Skeletal muscle satellite cell (primary cell): Measurements from ENCODE around the gene COL5A3. TPM values are rescaled to one million over a fixed set of nuclear protein-coding genes. Genes with fewer than 3 reads are reported as not detected.

Source experiments
- H3K27me3 ChIP-seq: 2 replicates; pipeline ENCODE4 v1.7.0; 2013; ENCODE audit warnings: low read length; ENCODE audit not compliant: control insufficient read depth, insufficient read depth
- H3K36me3 ChIP-seq: 2 replicates; pipeline ENCODE4 v1.7.0; 2013; ENCODE audit warnings: mild to moderate bottlenecking, control low read depth, low read length; ENCODE audit not compliant: insufficient read depth
- H3K4me1 ChIP-seq: 2 replicates; pipeline ENCODE4 v1.7.0; 2013; ENCODE audit warnings: low read length; ENCODE audit not compliant: control insufficient read depth, insufficient read depth
- H3K4me2 ChIP-seq: 2 replicates; pipeline ENCODE4 v1.7.0; 2013; ENCODE audit warnings: mild to moderate bottlenecking, low read length
- H3K4me3 ChIP-seq: 2 replicates; pipeline ENCODE4 v1.7.0; 2013; ENCODE audit warnings: low read length
- H3K9ac ChIP-seq: 2 replicates; pipeline ENCODE4 v1.7.0; 2013; ENCODE audit warnings: mild to moderate bottlenecking, low read depth, low read length, moderate library complexity
- H3K9me3 ChIP-seq: replicated peaks from 2 replicates; pipeline ENCODE4 v1.7.0; 2013; ENCODE audit warnings: mild to moderate bottlenecking, control low read depth, low read length
- total RNA-seq: library from RNA; depleted of rRNA; stranded (reverse); fragments of >200 nt; gene quantifications from 2 replicates; pipeline ENCODE4 v1.2.3, GENCODE V29; 2012; rRNA removed

COL5A3 gene
- total RNA-seq, result 11.4 and 37.4 TPM in 2 replicates

DNA sequence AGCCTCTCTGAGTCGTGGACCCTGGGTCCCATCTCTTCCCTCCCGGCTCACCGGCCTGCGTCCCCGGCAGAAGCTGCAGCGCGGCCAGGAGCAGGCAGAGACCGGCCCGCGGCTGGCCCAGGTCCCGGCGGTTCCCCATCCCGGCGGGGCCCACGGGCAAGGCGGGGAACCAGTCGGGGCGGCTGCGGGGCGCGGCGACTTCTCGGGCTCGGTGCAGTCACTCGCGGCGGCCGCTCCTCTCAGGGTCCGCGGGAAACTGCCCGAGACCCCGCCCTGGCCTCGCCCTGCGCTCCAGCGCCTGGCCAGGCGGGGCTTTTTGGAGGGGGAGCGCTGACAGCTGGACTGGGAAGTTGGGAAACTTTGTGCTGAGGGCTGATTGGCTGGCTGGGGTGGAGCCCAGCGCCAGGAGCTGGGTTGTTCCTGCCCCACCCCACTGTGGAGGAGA lies at the start of gene COL5A3:
TSS of gene COL5A3 (minus strand) at position 258 of the 445 bp plus-strand sequence. CDS start at position 139, 119 bp downstream.
- H3K4me3 ChIP-seq, result peak within 1 kb of the TSS; percentile 63

DNA sequence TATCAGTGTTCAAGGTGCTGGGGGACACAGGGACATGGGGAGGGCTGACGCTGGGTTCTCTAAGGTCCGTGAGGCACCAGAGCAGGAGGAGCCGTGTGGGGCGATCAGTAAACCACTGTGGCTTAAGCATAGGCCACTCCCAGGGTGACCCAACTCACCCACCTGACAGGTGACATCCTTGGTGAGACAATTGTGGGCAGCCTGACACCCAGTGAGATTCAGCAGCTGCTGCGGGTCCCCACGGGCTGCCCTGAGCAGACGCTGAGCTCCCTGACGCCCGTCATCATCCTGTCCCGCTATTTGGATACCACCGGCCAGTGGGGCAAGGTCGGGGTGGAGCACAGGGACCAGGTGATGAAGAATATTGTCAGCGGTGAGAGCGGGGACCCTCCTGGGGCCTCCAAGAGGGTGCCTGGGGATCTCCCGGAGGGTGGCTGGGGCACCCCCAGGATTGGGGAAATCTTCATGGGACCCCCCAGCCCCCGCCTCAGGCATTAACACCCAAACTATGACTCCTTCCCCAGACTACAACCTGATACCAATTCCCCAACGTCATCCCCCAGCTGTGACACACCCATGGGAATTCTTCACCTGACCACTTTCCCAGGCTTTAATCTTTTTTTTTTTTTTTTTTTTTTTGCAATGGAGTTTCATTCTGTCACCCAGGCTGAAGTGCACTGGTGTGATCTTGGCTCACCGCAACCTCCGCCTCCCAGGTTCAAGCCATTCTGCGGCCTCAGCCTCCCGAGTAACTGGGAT lies 42.5 kb upstream of the COL5A3 start:
- H3K27me3 ChIP-seq, result peaks cover 8% of the 10 kb centered on the region
- H3K4me1 ChIP-seq, result no peaks in the 10 kb centered on the region
- H3K36me3 ChIP-seq, result no peaks in the 10 kb centered on the region
- H3K9me3 ChIP-seq, result no peaks in the 10 kb centered on the region
- no peak overlapping the region for H3K4me3 ChIP-seq
- no peak overlapping the region for H3K9ac ChIP-seq
- no peak overlapping the region for H3K4me2 ChIP-seq

More for the DNA sequence above, at the start of gene COL5A3:
- no peaks in the 10 kb centered on the region for H3K9me3 ChIP-seq
- peaks cover 29% of the 10 kb centered on the region for H3K4me1 ChIP-seq
- peaks cover 39% of the 10 kb centered on the region for H3K27me3 ChIP-seq
- H3K9ac ChIP-seq, result peak within 1 kb of the TSS; percentile 50
- H3K36me3 ChIP-seq, result no peaks in the 10 kb centered on the region
- peak within 1 kb of the TSS; percentile 76 for H3K4me2 ChIP-seq

DNA sequence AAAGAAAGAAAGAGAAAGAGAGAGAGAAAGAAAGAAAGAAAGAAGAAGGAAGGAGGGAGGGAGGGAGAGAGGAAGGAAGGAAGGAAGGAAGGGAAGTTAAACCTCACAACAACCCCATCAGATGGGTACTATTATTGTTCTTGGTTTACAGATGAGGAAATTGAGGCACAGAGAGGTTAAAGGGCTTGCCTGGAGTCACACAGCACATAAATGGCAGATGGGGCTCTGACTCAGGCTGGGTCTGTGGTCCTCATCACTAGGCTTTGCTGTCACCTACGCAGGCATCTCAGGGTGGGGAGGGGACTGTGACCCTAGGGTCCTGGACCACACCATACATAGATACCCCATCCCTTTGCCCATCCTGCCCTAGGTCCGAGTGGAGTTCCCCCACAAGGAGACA lies 39.3 kb upstream of the COL5A3 start:
- Histone ChIP-seq H3K4me2 (no peak overlapping the region), H3K36me3 (no peaks in the 10 kb centered on the region), H3K9ac (no peak overlapping the region), H3K27me3 (no peaks in the 10 kb centered on the region), H3K4me3 (no peak overlapping the region), H3K4me1 (no peaks in the 10 kb centered on the region), H3K9me3 (peaks cover 9% of the 10 kb centered on the region)

DNA sequence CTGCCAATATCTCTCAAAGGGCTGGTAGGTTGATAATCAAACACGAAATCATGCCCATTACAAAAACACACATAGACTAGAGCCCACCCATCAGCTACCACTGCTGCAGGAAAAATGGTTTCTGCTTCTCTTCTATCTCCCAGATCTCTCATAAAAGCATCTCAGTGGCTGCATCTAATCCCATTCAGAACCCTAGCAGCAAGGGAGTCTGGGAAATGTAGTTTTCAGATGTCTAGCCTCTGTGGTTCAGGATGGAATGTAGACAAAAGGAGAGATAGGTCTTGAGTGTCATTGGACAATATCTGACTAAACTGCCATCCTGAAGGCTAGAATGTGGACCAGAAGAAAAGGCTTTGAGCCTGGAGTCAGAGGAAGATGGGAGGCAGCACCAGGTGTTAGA lies 35.1 kb upstream of the COL5A3 start:
- Histone ChIP-seq H3K27me3 (no peaks in the 10 kb centered on the region), H3K36me3 (no peaks in the 10 kb centered on the region), H3K9ac (no peak overlapping the region), H3K4me2 (no peak overlapping the region), H3K4me1 (no peaks in the 10 kb centered on the region), H3K9me3 (peaks cover 38% of the 10 kb centered on the region), H3K4me3 (no peak overlapping the region)

DNA sequence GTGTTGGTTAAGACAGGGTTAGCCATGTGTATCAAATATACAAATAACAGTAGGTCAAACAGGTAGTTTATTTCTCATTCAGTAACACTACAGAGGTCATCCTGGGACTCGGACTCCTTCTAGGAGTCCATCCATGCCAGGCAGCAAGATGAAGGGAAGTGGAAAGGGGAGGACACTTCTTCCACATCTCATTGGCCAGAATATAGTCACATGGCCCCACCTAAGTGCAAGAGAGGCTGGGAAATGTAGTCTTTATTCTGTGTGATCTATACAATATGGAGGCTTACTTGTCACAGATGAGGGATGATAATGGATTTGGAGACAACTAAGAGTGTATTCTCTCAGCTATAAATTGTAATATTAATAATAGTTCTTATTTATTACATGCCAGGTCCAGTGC lies 34.1 kb upstream of the COL5A3 start:
- Histone ChIP-seq H3K9ac (no peak overlapping the region), H3K4me2 (no peak overlapping the region), H3K4me1 (no peaks in the 10 kb centered on the region), H3K9me3 (peaks cover 38% of the 10 kb centered on the region), H3K4me3 (no peak overlapping the region), H3K27me3 (no peaks in the 10 kb centered on the region), H3K36me3 (no peaks in the 10 kb centered on the region)

DNA sequence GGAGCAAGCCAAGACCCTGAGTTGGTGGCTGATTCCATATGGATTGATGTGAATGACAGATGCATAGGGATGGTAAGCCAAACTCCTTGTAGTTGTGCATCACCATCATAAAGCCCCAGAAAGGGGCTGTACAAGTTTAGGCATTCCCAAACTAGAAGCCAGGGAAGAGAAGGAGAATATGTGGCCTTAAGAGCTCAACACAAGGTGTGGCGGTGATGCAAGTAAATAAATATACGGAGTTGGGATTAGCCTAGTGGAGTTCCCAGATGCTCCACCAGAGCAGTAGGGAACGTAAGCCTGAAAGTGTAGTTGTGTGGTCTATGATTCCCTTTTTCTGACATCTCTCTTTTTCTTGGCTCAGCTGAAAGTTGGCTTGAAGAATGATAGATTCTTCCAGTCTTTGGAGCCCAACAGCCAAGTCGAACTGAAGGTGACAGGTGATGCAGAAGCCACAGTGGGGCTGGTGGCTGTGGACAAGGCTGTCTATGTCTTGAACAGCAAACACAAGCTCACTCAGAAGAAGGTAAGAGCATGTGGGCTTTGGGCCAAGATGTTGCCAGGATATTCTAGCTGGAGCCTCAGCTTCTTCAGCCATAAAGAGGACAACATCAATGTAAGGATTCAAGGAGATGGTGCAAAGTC lies 33.1 kb upstream of the COL5A3 start:
- no peak overlapping the region for H3K4me2 ChIP-seq
- no peaks in the 10 kb centered on the region for H3K4me1 ChIP-seq
- H3K9ac ChIP-seq, result no peak overlapping the region
- no peak overlapping the region for H3K4me3 ChIP-seq
- no peaks in the 10 kb centered on the region for H3K36me3 ChIP-seq
- peaks cover 38% of the 10 kb centered on the region for H3K9me3 ChIP-seq
- H3K27me3 ChIP-seq, result no peaks in the 10 kb centered on the region

DNA sequence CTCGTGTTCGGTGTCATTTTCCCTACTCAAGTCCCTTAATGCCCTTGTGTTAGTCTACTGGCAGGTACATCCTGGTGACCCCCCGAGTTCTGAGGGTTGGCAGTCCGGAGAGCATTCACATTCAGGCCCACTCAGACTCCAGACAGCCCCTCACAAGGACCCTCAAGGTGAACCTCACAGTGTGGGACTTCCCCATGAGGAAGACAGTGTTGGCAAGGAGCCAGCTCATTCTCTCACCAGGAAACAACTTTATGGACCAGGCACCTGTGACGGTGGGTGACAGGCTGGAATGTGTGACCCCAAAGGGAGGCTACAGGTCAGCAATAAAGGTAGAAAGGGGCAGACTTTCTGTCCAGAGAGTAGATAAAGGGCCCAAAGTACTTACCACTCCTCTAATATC lies 27.5 kb upstream of the COL5A3 start:
- H3K4me3 ChIP-seq, result no peak overlapping the region
- no peaks in the 10 kb centered on the region for H3K4me1 ChIP-seq
- no peak overlapping the region for H3K4me2 ChIP-seq
- peaks cover 14% of the 10 kb centered on the region for H3K9me3 ChIP-seq
- no peak overlapping the region for H3K9ac ChIP-seq
- peaks cover 47% of the 10 kb centered on the region for H3K27me3 ChIP-seq
- no peaks in the 10 kb centered on the region for H3K36me3 ChIP-seq

DNA sequence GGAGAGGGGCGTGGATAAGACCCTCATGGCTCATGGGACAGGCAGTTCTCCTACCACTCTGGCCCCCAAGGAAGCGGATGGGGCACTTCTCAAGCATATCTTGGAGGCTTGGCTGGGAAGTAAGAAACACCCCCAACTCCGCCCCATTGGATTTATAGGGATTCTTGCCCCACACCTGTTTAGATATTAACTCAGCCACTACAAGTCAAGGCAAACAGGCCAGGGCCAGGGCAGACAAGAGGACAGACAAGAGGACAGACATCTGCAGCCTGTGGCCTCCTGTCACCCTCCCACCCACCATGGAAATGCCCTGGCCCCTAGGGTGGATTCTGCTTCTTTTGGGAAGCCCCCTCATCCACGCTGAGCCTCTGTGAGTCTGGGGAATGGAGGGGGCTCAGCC lies 27.1 kb upstream of the COL5A3 start:
- no peak overlapping the region for H3K4me2 ChIP-seq
- H3K36me3 ChIP-seq, result no peaks in the 10 kb centered on the region
- peaks cover 9% of the 10 kb centered on the region for H3K9me3 ChIP-seq
- peaks cover 51% of the 10 kb centered on the region for H3K27me3 ChIP-seq
- H3K4me3 ChIP-seq, result no peak overlapping the region
- H3K9ac ChIP-seq, result no peak overlapping the region
- no peaks in the 10 kb centered on the region for H3K4me1 ChIP-seq

DNA sequence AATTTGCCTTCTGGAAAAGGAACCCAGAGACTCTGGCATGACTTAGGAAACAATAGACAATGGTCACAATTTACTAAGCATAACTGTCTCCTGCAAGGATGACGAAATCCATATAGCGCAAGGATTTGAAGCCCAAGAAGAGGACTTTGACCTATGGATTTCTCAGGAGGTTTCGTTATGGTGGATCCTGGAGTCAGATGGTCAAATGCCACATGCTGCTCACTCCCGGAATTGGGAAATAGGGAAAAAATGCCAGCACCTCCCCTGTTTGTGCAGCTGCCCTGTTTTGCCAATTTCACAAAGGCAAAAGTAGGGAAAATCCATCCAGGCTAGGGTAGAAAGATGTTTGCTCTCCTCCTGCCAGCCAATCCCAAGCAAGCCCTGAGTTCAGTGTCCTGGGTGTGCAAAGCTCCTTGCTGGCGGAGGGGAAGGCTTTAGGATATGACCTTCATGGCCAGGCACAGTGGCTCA lies 26.3 kb upstream of the COL5A3 start:
- Histone ChIP-seq H3K27me3 (peaks cover 55% of the 10 kb centered on the region), H3K36me3 (no peaks in the 10 kb centered on the region), H3K4me1 (no peaks in the 10 kb centered on the region), H3K9me3 (peaks cover 3% of the 10 kb centered on the region), H3K9ac (no peak overlapping the region), H3K4me3 (no peak overlapping the region), H3K4me2 (no peak overlapping the region)

DNA sequence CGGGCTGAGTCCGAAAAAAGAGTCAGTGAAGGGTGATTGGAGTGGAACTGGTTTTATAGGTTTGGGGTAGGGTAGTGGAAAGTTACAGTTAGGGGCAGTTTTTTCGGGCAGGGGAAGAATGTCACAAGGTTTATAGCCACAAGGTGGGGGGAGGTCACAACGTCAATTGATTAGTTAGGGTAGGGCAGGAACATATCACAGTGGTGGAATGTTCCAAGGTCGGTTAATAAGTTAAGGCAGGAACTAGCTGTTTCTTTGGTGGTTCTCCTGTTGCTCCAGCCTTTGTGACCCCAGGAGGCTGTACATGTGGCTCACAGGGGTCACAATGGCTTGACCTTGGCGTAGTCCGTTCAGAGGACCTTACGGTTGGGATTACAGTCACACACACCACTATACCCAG lies 23.3 kb upstream of the COL5A3 start:
- H3K4me2 ChIP-seq, result no peak overlapping the region
- no peaks in the 10 kb centered on the region for H3K9me3 ChIP-seq
- peaks cover 80% of the 10 kb centered on the region for H3K27me3 ChIP-seq
- no peak overlapping the region for H3K4me3 ChIP-seq
- no peaks in the 10 kb centered on the region for H3K4me1 ChIP-seq
- no peak overlapping the region for H3K9ac ChIP-seq
- H3K36me3 ChIP-seq, result no peaks in the 10 kb centered on the region

DNA sequence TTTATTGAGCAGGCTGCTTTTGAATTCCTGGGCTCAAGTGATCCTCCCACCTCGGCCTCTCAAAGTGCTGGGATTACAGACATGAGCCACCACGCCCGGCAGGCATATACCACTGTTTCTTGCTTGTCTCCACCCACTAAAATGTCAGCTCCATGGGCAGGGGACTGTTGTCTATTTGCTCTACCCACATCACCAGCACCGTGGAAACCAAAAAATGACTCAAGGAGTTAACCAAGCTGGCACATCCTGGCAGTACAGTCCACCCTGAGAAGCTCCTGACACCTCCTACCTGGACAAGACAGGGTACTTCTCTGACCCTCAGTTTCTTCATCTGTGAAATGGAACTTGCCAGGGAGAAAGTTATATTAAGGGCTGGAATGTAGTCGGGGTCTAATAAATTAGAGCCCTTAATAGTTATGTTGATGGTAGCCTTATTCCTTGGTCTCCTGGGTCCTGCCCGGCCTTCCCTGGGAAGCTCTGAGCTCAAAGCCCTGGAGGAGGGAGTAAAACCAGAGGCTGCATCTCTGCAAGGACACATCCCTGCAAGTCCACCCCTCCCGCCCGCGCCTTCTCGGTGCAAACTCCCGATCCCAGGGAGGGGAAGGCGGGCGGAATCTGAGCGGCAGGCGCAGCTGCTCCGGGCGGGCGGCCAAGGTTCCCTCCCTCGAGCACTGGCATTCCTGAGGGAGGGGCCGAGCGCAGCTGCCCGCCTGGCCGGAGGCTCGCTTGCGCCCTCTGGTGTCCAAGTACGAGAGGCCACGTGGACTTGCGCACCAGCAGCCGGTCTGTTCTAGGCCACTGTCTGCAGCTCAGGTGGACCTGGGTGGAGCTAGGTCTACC lies 17.1 kb upstream of the COL5A3 start:
- Histone ChIP-seq H3K4me1 (peaks cover 5% of the 10 kb centered on the region), H3K9me3 (no peaks in the 10 kb centered on the region), H3K9ac (no peak overlapping the region), H3K27me3 (peaks cover 31% of the 10 kb centered on the region), H3K4me2 (peak overlapping the region; percentile 59), H3K4me3 (peak overlapping the region; percentile 26), H3K36me3 (no peaks in the 10 kb centered on the region)
